IPS DF 4.7 (cell line): Measurements from ENCODE around the gene CNGB1.
"Not testable (repeated sequence)": the region's sequence is repeated elsewhere in the genome, so short reads cannot be mapped to it uniquely, and the experiment has no call there.

Source experiments
- DNase-seq: peaks from one replicate; pipeline ENCODE4 v3.0.0-alpha.2; 2013; ENCODE audit warnings: low spot score; ENCODE audit errors: extremely low read depth

The CNGB1 gene

DNA sequence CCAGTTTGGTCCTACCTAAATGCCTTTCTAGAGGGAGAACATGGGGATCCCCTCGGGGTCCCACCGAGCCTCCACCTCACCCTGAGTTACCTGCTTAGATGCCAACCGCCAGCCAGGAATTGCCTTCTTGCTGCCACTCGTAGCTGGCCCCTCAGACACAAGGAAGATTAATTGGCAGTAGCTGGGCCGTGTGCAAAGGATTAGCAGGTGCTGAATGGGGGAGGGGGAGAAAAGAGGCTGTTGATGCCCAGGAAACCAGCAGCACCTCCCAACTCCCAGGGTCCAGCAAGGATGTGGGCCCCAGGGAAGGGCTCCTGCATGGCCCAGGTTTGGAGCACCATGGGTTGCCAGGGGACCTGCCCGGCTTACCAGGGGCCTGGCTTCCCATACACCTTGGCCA is at the start of gene CNGB1:
TSS of gene CNGB1 (minus strand) at position 159 of the 400 bp plus-strand sequence. CDS start 3,842 bp downstream, outside the sequence.
- DNase-seq = no peak

DNA sequence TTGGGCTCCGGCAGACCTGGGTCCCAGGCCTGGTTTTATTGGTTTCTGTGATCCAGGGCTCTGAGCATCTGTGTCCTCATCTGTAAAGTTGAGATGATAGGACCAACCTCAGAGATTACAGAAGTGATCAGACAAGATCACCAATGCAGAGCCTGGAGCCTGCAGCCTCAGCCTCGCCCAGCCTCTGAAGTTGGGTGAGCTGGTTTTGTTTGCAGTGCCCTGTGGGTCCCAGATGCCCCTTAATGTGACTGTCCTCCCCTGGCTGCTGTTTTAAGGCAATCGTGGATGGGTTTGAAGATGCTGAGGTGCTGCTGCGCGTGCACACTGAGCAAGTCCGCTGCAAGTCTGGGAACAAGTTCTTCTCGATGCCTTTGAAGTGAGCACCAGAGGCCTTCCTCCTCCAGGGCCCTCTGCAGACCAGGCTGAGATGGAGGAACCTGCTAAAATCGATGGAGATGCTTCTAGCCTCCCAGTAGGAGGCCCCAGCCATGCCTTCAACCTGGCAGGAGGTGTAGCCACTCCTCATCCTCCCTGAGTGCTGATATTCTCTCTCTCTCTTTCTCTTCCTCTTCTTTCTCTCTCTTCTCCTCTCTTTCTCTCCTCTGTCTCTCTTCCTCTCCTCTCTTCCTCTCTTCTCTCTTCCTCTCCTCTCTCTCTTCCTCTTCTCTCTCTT is 49.1 kb upstream of the CNGB1 start:
- DNase-seq = no peak

DNA sequence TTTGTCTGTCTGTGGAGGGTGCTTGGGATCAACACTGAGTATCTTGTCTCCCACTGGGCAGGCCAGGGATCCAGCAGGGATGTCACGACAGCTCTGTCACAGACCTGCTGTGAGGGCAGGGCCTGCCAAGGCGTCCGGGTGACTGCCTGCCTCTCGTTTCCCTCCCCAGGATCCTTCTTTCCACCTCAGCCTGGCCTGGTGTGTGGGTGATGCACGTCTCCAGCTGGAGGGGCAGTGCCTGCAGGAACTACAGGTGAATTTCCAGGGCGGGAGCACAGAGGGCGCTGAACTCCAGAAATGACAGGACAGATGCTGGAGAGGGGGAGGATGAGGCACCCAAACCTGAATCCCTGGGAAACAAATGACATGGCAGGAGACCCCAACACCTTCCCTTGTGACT is 47.9 kb upstream of the CNGB1 start:
- DNase-seq = no peak

DNA sequence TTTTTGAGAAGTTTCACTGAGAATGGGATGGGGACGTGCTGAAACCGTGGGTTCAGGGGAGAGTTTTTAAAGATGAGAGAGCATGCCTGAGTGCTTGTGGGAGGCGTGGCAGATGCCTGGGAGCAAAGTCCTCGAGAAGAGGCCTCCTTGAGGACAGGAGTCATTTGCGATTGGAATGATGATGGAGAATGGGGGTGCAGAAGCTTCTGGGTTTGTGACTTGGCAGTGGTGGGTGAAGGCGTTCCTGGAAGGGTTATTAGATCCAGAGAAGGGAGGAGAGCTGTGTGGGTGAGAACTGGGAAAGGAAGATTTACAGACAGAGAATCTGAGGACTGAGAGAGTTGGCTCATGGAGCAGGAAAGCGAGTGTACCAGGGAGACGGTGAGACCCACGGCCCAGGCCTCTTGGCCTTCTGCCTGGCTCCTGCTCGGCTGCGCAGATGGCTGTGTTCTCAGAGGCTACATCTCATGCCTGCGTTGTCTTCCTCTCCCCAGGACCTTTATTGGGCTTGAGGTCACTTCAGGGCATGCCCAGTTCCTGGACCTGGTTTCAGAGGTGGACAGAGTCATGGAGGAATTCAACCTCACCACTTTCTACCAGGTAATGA is 46.0 kb upstream of the CNGB1 start:
- DNase-seq = no peak

DNA sequence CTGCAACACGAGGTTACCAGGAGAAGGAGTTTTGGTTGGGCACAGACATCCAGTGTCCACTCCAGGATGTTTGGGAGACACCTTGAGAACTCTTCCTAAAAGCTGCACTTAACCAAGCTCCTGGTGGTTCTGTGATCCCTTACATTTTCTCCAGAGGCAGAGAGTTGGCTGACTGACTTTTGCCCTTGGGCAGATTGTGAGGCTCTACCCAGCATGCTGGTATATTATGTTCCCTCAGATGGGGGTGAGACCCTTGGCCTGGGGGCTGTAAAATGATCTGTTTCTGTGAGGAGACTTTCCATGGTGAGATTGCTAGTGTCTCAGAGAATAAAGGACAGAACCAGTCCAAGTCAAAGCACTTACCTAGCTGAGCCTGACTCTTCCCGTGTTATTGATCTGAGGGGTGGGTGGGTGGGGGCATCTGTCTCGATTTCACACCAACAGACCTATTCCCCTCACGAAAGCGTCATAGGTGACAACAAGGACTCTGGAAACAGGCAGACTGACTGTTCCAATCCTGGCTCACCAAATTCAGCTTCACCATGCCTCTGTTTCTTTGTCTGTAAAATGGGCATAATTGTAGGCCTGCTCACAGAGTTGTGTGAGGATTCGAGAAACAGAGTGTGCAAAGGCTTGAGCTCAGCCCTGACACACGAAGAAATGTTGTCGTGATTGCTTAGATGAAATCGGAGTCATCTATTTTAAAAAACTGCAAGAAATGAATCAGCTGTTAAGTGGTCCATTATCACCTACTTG is 42.5 kb upstream of the CNGB1 start:
- DNase-seq = no peak

DNA sequence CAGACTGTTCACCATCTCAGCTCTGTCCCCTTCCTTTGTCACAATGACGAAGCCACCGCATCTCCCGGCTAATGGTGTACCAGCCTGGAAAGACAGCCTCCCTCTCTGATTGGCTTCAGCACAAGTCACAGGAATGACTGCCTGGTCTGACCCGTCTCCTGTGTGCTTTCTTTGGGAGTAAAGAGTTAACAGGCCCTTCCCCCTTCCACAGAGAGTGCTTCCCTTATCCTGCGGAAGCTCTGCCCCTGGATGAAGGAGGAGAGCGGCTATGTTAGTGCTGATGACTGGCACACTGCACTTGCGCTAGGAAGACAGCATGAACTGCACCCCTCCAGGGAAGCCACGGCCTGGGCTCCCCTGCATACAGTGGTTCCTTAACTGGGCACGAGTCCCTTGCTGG is 41.6 kb upstream of the CNGB1 start:
- no peak for DNase-seq

DNA sequence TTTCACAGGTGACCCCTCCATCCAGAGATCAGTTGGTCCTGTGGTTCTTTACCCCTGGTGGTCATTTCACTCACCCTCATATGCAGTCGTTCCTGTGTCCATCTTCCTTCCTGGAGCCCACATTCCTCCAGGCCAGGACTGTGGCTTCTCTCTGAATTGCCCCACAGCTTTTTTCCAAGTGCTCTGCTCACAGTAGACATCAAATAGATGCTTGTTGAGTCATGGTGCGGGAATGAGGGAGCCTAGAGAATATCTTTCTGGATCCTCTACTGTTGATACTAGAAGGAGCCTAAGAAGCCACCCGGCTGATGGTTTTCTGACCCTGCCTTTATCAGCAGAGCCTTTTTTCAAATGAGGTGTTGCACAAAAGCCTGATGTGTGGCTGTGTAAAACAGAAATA is 40.7 kb upstream of the CNGB1 start:
- DNase-seq = no peak

DNA sequence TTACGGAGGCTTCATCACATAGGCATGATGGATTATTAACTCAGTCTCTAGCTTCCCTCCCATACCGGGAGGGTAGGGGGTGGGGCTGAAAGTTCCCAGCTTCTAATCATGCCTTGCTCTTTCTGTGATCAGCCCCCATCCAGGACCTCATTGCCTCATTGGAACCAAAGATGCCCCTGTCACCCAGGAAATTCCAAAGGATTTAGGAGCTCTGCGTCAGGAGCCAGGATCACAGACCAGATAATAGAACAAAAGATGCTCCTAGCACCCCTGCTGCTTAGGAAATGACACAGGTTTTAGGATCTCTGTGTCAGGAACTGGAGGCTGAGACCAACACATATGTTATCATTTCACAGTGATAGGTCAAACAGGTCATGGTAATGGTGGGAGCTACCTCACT is 40.0 kb upstream of the CNGB1 start:
- DNase-seq = no peak

DNA sequence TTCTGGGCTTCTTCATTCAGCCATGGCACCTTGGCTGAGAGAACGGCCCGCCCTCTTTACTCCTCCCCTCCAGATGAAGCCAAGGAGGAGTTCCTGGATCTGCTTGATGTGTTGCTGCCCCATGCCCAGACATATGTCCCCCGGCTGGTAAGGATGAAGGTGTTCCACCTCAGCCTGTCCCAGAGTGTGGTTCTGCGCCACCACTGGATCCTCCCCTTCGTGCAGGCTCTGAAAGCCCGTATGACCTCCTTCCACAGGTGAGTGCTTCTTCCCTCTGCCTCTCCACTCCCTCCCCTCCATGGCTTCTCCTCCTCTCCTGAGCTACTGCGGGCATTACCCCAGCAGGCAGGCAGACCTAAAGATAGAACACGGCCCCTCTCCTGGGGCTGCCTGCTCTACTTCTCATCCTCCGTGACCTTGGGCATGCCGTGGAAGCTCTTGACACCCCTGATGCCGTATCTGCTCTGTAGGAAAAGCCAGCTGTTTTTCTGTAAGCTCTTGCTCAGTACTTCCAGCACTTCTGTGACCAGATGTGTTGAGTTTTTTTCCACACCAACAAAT is 39.0 kb upstream of the CNGB1 start:
- DNase-seq = no peak

DNA sequence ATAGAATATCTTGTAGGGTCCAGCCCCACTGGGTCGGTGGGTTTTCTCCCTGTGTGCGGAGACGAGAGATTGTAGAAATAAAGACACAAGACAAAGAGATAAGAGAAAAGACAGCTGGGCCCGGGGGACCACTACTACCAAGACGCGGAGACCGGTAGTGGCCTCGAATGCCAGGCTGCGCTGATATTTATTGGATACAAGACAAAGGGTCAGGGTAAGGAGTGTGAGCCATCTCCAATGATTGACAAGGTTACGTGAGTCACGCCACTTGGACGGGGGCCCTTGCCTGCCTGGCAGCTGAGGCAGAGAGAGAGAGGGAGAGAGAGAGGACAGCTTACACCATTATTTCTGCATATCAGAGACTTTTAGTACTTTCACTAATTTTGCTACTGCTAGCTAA is 33.8 kb upstream of the CNGB1 start:
- DNase-seq = not testable (repeated sequence)

DNA sequence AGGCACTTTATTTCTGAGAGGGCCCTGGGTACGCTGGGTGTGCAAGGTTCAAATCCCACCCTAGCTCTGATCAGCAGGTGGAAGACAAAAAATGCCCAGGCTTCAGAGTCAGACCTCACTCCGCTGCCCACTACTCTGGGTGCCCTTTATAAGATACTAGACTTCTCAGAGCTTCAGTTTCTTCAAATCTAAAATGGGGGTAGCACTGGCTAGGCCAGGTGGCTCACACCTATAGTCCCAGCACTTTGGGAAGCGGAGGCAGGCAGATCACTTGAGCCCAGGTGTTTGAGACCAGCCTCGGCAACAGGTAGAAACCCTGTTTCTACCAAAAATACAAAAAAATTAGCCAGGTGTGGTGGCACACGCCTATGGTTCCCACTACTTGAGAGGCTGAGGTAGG is 32.0 kb upstream of the CNGB1 start:
- no peak for DNase-seq

DNA sequence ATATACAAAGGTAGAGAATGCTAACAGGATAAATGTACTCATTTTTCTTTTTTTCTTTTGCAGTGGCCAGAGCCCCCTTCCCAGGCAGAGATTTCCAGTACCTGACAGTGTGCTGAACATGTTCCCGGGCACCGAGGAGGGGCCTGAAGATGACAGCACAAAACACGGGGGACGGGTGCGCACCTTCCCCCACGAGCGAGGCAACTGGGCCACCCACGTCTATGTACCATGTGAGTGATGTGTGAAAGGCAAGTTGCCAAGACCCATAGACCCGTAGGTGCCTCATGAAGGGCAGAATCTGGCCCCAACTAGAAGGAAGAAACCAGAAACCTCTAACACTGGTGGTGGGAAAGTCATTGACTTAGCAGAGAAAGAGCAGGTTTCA is 31.5 kb upstream of the CNGB1 start:
- no peak for DNase-seq

DNA sequence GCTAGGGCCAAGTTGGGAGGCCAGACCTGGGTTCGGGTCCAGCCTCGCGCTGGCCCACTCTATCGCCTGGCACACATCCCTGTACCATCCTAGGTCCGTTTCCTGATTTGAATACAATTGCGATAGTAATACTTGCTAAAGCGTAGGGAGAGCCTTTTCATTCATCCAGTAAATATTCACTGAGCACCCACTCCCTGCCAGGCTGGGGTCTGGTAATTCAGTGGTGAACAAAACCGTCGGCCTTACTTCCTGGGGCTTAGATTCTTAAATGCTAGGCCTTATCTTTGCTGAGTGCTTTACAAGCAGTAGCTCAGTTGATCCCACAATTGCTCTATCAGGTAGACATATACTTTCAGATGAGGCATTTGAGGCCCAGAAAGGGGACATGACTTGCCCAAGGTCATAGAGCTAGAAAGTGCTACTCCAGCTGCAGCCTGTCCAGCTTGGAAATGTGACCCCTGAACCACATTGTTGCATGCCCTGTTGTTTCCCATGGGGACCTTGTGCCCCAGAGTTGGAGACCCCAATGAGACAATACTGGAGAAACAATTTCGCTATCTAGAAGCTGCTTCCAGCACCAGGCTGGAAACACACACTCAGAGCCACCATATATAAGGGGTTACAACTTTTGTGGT is 31.0 kb upstream of the CNGB1 start:
- no peak for DNase-seq

DNA sequence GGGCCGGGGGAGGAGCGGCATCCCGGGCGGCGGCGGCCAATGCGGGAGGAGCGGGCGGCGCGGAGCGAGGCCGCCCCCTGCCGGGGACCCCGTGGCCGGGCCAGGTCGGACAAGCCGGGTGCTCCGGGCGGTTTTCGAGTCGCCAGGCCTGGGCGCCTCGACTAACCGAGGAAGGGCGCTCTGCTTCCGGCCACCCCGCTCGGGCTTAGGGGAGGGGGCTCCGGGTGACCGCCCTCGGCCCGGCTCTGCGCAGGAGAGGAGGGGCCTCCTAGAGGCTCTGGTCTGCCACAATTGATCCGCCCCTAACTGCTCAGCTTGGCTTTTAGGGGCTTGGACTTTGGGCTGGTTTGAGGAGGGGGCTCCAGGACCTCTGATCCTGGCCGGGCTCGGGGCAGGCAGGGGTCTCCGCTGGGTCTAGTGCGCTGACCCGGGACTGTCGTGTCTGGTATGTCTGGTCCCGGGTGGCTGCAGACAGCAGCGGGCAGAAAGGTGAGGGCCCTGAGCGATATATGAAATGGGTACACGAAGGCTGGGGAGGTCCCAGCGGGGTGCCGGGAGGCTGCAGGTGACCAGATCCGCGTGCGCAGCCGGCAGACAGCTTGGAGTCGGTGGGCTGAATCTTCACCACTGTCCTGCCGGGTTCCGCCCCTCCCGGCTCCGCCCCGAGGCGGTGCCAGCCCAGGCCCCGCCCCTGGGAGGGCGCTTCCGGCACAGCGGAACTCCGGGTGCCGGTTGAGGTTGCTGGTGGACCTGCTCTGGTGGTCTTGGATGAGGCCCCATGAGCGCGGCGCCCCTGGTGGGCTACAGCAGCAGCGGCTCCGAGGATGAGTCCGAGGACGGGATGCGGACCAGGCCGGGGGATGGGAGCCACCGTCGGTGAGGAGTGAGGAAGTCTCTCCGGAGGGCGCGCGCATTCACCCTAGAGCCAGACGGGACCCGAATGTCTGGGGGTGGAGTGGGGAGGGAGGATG is 30.1 kb upstream of the CNGB1 start, which contains the start of gene USB1:
TSS of gene USB1 (plus strand) at position 702 of the 971 bp plus-strand sequence. CDS start at position 779, 77 bp downstream.
- DNase-seq = no peak

DNA sequence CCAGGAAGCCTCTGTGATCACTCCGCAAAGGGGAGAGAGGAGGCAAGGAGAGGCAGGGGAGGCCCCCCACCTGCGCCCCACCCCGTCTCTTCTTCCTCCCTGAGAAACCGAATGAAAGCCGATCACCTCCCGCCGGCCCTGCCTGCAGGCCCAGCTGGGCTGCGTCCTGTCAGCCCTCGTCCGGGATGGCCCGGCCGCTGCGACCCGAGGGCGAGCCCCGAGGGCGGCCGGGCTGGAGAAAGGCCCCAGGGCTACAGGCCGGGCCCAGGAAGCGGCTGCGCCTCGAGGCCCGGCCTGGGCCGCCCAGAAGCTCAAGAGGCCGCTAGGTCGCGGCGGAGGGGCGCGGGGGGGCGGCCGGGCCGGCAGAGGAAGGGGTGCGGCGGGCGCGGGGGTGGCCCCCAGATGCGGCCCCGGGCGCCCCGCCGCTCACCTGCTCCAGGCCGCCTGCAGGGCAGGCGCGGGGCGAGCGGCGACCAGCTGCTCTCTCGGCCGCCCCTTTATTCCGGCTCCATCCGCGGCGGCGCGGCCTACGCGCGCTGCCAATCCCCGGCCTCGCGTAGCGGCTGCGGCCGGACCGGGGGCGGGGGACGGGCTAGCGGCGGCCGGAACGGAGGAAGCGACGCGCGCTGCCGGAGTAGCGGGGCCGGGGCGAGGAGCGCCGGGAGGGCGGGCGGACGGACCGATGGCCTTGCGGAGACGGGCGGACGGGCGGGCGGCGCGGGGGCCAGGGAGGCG is 29.2 kb upstream of the CNGB1 start, which contains the start of gene ZNF319:
TSS of gene ZNF319 (minus strand) at position 702 of the 735 bp plus-strand sequence. CDS start 2,407 bp downstream, outside the sequence.
- no peak for DNase-seq

DNA sequence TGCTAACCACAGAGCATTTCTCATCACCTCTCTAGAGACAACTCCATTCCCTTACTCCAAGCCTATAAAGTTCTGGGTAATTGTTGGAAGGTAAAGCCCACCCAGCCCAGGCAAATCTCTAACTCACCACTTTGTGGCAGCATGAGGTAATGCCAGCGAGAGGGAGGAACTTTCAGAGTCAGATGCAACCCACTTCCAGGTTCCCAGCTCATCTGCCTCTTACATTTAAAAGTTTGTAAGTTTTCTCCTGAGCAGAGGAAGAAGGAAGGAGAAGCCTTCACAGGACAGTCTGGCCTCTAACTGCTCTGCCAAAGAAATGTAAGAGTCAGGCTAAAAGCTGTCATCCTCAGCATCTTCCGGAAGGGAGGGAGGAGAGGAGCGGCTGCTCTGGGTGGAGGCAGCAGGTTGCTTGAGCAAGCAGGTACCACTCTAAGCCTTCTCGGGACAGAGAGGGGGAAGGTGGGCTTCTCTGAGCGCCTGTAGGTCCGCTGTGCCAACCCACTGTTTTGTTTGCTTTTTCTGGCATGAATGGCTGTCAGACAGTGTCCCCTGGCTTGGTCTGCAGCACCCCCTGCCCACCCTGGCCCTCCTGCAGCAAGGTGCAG is 28.5 kb upstream of the CNGB1 start:
- no peak for DNase-seq

DNA sequence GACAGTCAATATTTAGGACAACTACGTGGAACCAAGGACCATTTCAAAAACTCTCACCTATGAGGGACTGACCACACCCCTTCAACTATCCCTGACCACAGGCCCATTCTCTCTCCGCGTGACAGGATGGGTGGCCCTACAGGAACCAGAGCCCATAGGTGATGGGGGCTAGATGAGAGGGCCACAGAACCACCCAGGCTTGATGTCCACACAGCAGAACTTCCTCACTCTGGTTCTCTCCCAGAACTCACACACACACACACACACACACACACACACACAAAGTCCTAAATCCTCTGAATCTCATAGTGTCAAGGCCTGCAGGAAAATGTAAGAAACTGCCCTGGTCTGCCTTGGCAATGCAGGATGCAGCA is 28.1 kb upstream of the CNGB1 start:
- no peak for DNase-seq

DNA sequence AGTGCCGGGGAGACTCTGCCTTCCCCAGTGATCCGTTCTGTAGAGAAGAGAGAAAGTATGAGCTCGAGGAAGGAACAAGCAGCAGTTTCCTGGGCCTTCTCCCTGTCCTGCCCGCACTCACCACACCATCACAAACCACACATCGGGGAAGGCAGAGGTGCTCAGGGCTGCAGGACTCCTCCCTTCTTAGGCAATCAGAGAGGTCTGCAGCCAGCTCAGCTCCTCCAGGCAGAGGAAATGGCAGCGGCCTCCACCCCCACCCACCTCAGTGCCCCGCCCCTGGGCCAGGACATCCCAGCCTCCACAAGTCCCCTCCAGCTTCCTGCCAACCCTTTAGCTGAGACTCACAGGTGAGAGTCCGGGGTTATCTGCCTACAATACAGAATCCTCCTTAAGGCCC is 27.6 kb upstream of the CNGB1 start:
- DNase-seq = no peak

DNA sequence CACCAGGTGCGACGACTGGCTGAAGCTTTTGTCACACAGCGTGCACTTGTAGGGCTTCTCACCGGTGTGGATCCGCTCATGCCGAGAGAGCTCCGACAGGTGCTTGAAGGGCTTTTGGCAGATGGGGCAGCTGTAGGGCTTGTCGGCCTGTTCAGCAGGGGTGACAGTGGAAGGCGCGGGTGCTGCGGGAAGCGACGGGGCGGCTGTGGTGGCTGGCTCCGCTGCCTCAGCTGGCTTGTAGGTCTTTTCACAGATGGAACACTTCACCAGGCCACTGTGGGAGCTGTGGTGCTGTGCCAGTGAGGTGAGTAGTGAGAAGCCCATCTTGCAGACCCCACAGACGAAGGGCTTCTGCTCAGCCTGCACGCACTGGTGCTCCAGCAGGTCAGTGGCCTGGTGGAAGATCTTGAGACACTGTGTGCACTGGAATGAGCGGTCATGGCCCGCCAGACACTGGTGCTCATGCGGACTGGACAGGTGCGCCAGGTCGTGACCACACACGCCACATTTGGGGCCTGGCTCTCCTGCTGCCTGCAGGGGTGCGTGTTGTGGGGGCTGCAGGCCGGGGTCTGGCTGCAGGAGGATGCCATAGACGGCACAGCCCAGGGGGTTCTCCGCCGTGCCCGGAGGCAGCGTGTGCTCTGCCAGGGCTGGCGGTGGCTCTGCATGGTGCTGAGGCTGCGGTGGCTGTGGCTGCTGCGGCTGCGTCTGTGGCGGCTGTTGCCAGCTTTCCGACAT is 26.8 kb upstream of the CNGB1 start:
- no peak for DNase-seq
